ENCODE measurements around the gene TM9SF4. TPM values are rescaled to one million over a fixed set of nuclear protein-coding genes. Genes with fewer than 3 reads are reported as not detected.

TM9SF4 gene
- total RNA-seq, 1 experiment from 2014 or later = 54.4 TPM

- TF ChIP-seq EZH2 (IDR thresholded peaks at IDR 0.05; ENCODE audit: borderline replicate concordance, low read depth, low read length, poor library complexity, severe bottlenecking) (no peak), CTCF (conservative IDR thresholded peaks at IDR 0.05; ENCODE audit: low read depth, low read length) (no peak)
- ChIA-PET POLR2A (ENCODE audit: low non-redundant PET) (no interaction called here), CTCF (no interaction called here)
- no peaks in the 10 kb centered on the region for H3K27me3 ChIP-seq (replicated peaks; ENCODE audit: insufficient read depth, low read depth, low read length, poor library complexity)
- intact Hi-C loops (cut with micrococcal nuclease; ENCODE audit: unreplicated experiment) = no loop called here
- H3K36me3 ChIP-seq (ENCODE audit: insufficient read depth, low read length, poor library complexity, severe bottlenecking) = peaks cover 70% of the 10 kb centered on the region
- no peaks in the 10 kb centered on the region for H3K9me3 ChIP-seq (ENCODE audit: low read depth, low read length, poor library complexity, severe bottlenecking)
- DNase-seq (ENCODE audit: low spot score) = no peak
- H3K27ac ChIP-seq (ENCODE audit: low read depth, low read length, poor library complexity, severe bottlenecking) = no peak overlapping the region
- BruUV-seq (replicated peaks) = no TSS peak
- H3K4me3 ChIP-seq (ENCODE audit: low read depth, low read length, poor library complexity, severe bottlenecking) = no peak overlapping the region
- H3K4me1 ChIP-seq (ENCODE audit: insufficient read depth, low read length, poor library complexity, severe bottlenecking) = no peaks in the 10 kb centered on the region
Observed at GRCh38 chr20:32142991-32143390, 33.5 kb downstream of the TM9SF4 start.

- peaks cover 75% of the 10 kb centered on the region for H3K36me3 ChIP-seq (ENCODE audit: insufficient read depth, low read length, poor library complexity, severe bottlenecking)
- H3K27ac ChIP-seq (ENCODE audit: low read depth, low read length, poor library complexity, severe bottlenecking) = no peak overlapping the region
- TF ChIP-seq CTCF (conservative IDR thresholded peaks at IDR 0.05; ENCODE audit: low read depth, low read length) = no peak
- TF ChIP-seq EZH2 (IDR thresholded peaks at IDR 0.05; ENCODE audit: borderline replicate concordance, low read depth, low read length, poor library complexity, severe bottlenecking) = no peak
- no peaks in the 10 kb centered on the region for H3K4me1 ChIP-seq (ENCODE audit: insufficient read depth, low read length, poor library complexity, severe bottlenecking)
- intact Hi-C loops (cut with micrococcal nuclease; ENCODE audit: unreplicated experiment) = no loop called here
- no peak for DNase-seq (ENCODE audit: low spot score)
- no TSS peak for BruUV-seq (replicated peaks)
- no peak overlapping the region for H3K4me3 ChIP-seq (ENCODE audit: low read depth, low read length, poor library complexity, severe bottlenecking)
- ChIA-PET CTCF (no interaction called here), POLR2A (ENCODE audit: low non-redundant PET) (no interaction called here)
- no peaks in the 10 kb centered on the region for H3K27me3 ChIP-seq (replicated peaks; ENCODE audit: insufficient read depth, low read depth, low read length, poor library complexity)
- H3K9me3 ChIP-seq (ENCODE audit: low read depth, low read length, poor library complexity, severe bottlenecking) = no peaks in the 10 kb centered on the region
Observed at GRCh38 chr20:32144898-32145662, 35.6 kb downstream of the TM9SF4 start.

GRCh38 chr20:32149566-32150170 lies 40.2 kb downstream of the TM9SF4 start:
- TF ChIP-seq EZH2 (IDR thresholded peaks at IDR 0.05; ENCODE audit: borderline replicate concordance, low read depth, low read length, poor library complexity, severe bottlenecking) (no peak), CTCF (conservative IDR thresholded peaks at IDR 0.05; ENCODE audit: low read depth, low read length) (no peak)
- no peak overlapping the region for H3K27ac ChIP-seq (ENCODE audit: low read depth, low read length, poor library complexity, severe bottlenecking)
- H3K27me3 ChIP-seq (replicated peaks; ENCODE audit: insufficient read depth, low read depth, low read length, poor library complexity) = no peaks in the 10 kb centered on the region
- no peaks in the 10 kb centered on the region for H3K9me3 ChIP-seq (ENCODE audit: low read depth, low read length, poor library complexity, severe bottlenecking)
- no peaks in the 10 kb centered on the region for H3K4me1 ChIP-seq (ENCODE audit: insufficient read depth, low read length, poor library complexity, severe bottlenecking)
- DNase-seq (ENCODE audit: low spot score) = no peak
- peaks cover 53% of the 10 kb centered on the region for H3K36me3 ChIP-seq (ENCODE audit: insufficient read depth, low read length, poor library complexity, severe bottlenecking)
- intact Hi-C loops (cut with micrococcal nuclease; ENCODE audit: unreplicated experiment) = no loop called here
- ChIA-PET CTCF (no interaction called here), POLR2A (ENCODE audit: low non-redundant PET) (no interaction called here)
- H3K4me3 ChIP-seq (ENCODE audit: low read depth, low read length, poor library complexity, severe bottlenecking) = no peak overlapping the region
- BruUV-seq (replicated peaks) = no TSS peak

Measured in A673 (cell line).